Dermis microvascular lymphatic vessel endothelial cell (primary cell): ENCODE measurements around the gene FNDC5. TPM values are rescaled to one million over a fixed set of nuclear protein-coding genes. Genes with fewer than 3 reads are reported as not detected.
"Not testable (repeated sequence)": the region's sequence is repeated elsewhere in the genome, so short reads cannot be mapped to it uniquely, and the experiment has no call there.

Source experiments
- DNase-seq, 2 donors: peaks; one replicate each; pipeline versions ENCODE4 v3.0.0 to v3.0.0-alpha.2; 2010; ENCODE audit warnings: low read depth in 2 of 2
- total RNA-seq: library from RNA; depleted of rRNA; stranded (reverse); fragments of >200 nt; gene quantifications from 2 replicates; pipeline ENCODE4 v1.2.1, GENCODE V29; 2014

The FNDC5 gene
- 0.25 and 0.51 TPM in 2 replicates for total RNA-seq

GRCh38 chr1:32870615-32871363, at the start of gene FNDC5:
TSS of gene FNDC5 (minus strand) at chr1:32870912.
- peak in 1 of 2 donors; percentile 35 for DNase-seq

GRCh38 chr1:32919811-32920733, 49.4 kb upstream of the FNDC5 start:
- no peak for DNase-seq

- no peak for DNase-seq
Observed at GRCh38 chr1:32918179-32918578, 47.5 kb upstream of the FNDC5 start.

GRCh38 chr1:32917521-32917920, 46.8 kb upstream of the FNDC5 start:
- no peak for DNase-seq

GRCh38 chr1:32915766-32916706, 45.3 kb upstream of the FNDC5 start:
- no peak for DNase-seq

GRCh38 chr1:32910319-32910718, 39.6 kb upstream of the FNDC5 start:
- DNase-seq: no peak

- DNase-seq: no peak
Observed at GRCh38 chr1:32907435-32907834, 36.7 kb upstream of the FNDC5 start.

GRCh38 chr1:32906654-32907053, 35.9 kb upstream of the FNDC5 start:
- DNase-seq: no peak

- DNase-seq: not testable (repeated sequence)
Observed at GRCh38 chr1:32905588-32905987, 34.9 kb upstream of the FNDC5 start.

- no peak for DNase-seq
Observed at GRCh38 chr1:32904797-32905196, 34.1 kb upstream of the FNDC5 start.

GRCh38 chr1:32903991-32904785, 33.5 kb upstream of the FNDC5 start:
- DNase-seq: no peak

- no peak for DNase-seq
Observed at GRCh38 chr1:32902535-32902920, 31.8 kb upstream of the FNDC5 start.

- no peak for DNase-seq
Observed at GRCh38 chr1:32901823-32902534, 31.3 kb upstream of the FNDC5 start.

GRCh38 chr1:32900956-32901822, 30.5 kb upstream of the FNDC5 start, which contains the start of gene TMEM54:
TSS of gene TMEM54 (minus strand) at chr1:32901389. CDS start at chr1:32901238, 151 bp downstream.
- DNase-seq: peak in 1 of 2 donors; percentile 39

GRCh38 chr1:32900371-32900955, 29.8 kb upstream of the FNDC5 start:
- no peak for DNase-seq

GRCh38 chr1:32899586-32900296, 29.0 kb upstream of the FNDC5 start:
- no peak for DNase-seq

GRCh38 chr1:32898958-32899357, 28.2 kb upstream of the FNDC5 start:
- DNase-seq: no peak

GRCh38 chr1:32898056-32898455, 27.3 kb upstream of the FNDC5 start:
- DNase-seq: no peak
